ENCODE measurements around the gene CPXM2.

The CPXM2 gene

GRCh38 chr10:123891144-123892071, at the start of gene CPXM2:
Gene CPXM2, minus strand, starts transcription at chr10:123891807. Its CDS starts 148 bp downstream, at chr10:123891659.
- no peak for DNase-seq

GRCh38 chr10:123939591-123939990, 48.0 kb upstream of the CPXM2 start:
- DNase-seq, result no peak

GRCh38 chr10:123938890-123939289, 47.3 kb upstream of the CPXM2 start:
- DNase-seq, result no peak

- DNase-seq, result no peak
These were observed 44.8 kb upstream of the CPXM2 start for GRCh38 chr10:123936426-123936825.

GRCh38 chr10:123935680-123936079, 44.1 kb upstream of the CPXM2 start:
- DNase-seq, result no peak

- no peak for DNase-seq
These were observed 43.2 kb upstream of the CPXM2 start for GRCh38 chr10:123934846-123935245.

- DNase-seq, result no peak
These were observed 38.9 kb upstream of the CPXM2 start for GRCh38 chr10:123930340-123931001.

GRCh38 chr10:123929791-123930190, 38.2 kb upstream of the CPXM2 start:
- no peak for DNase-seq

GRCh38 chr10:123928427-123928826, 36.8 kb upstream of the CPXM2 start:
- DNase-seq, result no peak

GRCh38 chr10:123926401-123927264, 35.0 kb upstream of the CPXM2 start:
- DNase-seq, result peak; percentile 30

GRCh38 chr10:123922126-123922525, 30.5 kb upstream of the CPXM2 start:
- no peak for DNase-seq

GRCh38 chr10:123916775-123917174, 25.2 kb upstream of the CPXM2 start:
- DNase-seq, result no peak

- DNase-seq, result no peak
These were observed 22.2 kb upstream of the CPXM2 start for GRCh38 chr10:123913688-123914268.

- DNase-seq, result no peak
These were observed 21.3 kb upstream of the CPXM2 start for GRCh38 chr10:123912871-123913270.

GRCh38 chr10:123912466-123912865, 20.9 kb upstream of the CPXM2 start:
- no peak for DNase-seq

- no peak for DNase-seq
These were observed 20.3 kb upstream of the CPXM2 start for GRCh38 chr10:123911866-123912265.

GRCh38 chr10:123909866-123910265, 18.3 kb upstream of the CPXM2 start:
- DNase-seq, result no peak

- DNase-seq, result no peak
These were observed 17.8 kb upstream of the CPXM2 start for GRCh38 chr10:123909426-123909825.

GRCh38 chr10:123908379-123908778, 16.8 kb upstream of the CPXM2 start:
- DNase-seq, result no peak

- no peak for DNase-seq
These were observed 15.5 kb upstream of the CPXM2 start for GRCh38 chr10:123906884-123907652.

- DNase-seq, result no peak
These were observed 14.7 kb upstream of the CPXM2 start for GRCh38 chr10:123906296-123906695.

- DNase-seq, result no peak
These were observed 13.3 kb upstream of the CPXM2 start for GRCh38 chr10:123904834-123905409.

Measured in RPMI8226 (cell line).